ENCODE data around the gene SPPL3.

SPPL3 gene

DNA sequence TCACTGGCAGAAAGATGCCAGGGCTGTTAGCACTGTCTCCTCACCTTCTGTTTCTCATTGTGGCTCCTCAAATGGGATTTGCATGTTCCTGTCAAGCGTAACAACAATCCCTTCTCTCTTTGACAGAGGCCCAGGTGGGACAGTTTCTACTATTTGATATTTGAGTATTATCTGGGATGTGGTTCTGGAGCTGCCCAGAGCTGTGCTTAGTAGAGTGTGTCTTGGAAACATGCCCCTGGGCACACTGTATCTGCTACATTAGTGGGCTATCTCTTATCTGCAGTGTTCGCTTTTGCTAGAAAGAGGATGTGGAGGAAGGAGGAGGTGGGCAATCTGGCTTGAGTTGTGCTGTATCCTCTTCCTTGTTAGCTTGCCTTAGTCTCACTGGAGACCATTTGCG lies 182.3 kb downstream of the SPPL3 start:
- TF ChIP-seq TCF12 (IDR thresholded peaks at IDR 0.05; ENCODE audit: low read depth): no peak
- TF ChIP-seq RAD21 (IDR thresholded peaks at IDR 0.05; ENCODE audit: low read depth): no peak
- no peak for TF ChIP-seq ZBTB7A (IDR thresholded peaks at IDR 0.05; ENCODE audit: low read depth)
- no peak for TF ChIP-seq TAF1 (IDR thresholded peaks at IDR 0.05; ENCODE audit: low read depth)
- TF ChIP-seq, protein P1, sequence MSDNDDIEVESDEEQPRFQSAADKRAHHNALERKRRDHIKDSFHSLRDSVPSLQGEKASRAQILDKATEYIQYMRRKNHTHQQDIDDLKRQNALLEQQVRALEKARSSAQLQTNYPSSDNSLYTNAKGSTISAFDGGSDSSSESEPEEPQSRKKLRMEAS (IDR thresholded peaks at IDR 0.05): no peak
- no peak for TF ChIP-seq FOXM1 (IDR thresholded peaks at IDR 0.05; ENCODE audit: borderline replicate concordance, low read depth)
- no peak for TF ChIP-seq CREB1 (IDR thresholded peaks at IDR 0.05; ENCODE audit: low read depth)

DNA sequence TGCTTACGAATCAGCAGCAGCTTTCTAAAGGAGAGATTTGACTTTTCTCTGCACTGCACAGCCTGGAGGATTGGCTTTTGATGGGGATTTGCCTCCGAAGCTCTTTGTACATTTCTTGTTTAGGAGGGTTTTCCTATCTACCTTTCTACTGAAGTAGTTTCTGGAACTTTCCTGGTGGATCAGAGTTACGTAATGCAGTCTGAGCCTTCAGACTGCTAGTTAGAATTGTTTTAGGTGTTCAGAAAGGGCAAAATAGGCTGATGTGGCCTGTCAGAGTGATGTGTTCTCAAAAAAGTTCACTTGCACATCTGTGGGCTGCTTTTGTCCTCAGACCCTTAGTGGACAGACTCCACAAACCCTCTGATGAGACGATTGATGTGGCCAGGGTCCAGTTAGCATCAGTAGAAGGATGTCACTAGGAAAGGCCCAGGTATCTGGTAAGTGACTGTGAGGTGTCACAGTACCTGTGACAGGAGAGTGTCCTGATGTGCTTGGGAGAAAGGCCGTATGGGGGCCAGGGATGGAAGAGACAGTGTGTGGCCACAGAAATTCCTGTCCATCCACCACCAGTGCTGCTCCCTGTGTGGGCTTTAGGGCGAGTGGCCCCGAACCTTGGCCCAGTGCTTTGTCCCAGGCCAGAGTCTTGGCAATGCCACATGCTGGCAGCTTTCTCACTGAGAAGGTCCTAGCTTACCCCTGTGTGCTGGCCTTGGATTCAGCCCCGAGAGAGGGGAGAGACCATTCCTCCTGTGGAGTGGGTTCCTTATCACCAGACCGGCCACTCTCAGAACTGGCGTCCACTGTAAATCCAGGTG lies 183.0 kb downstream of the SPPL3 start:
- TF ChIP-seq FOXM1 (IDR thresholded peaks at IDR 0.05; ENCODE audit: borderline replicate concordance, low read depth): no peak
- no peak for TF ChIP-seq TCF12 (IDR thresholded peaks at IDR 0.05; ENCODE audit: low read depth)
- TF ChIP-seq CEBPB (IDR thresholded peaks at IDR 0.05): no peak
- no peak for TF ChIP-seq TAF1 (IDR thresholded peaks at IDR 0.05; ENCODE audit: low read depth)
- no peak for TF ChIP-seq NFIC (IDR thresholded peaks at IDR 0.05)
- no peak for TF ChIP-seq TEAD4 (IDR thresholded peaks at IDR 0.05)
- no peak for TF ChIP-seq ZBTB7A (IDR thresholded peaks at IDR 0.05; ENCODE audit: low read depth)
- TF ChIP-seq EP300 (IDR thresholded peaks at IDR 0.05; ENCODE audit: borderline replicate concordance): no peak
- no peak for TF ChIP-seq RAD21 (IDR thresholded peaks at IDR 0.05; ENCODE audit: low read depth)

DNA sequence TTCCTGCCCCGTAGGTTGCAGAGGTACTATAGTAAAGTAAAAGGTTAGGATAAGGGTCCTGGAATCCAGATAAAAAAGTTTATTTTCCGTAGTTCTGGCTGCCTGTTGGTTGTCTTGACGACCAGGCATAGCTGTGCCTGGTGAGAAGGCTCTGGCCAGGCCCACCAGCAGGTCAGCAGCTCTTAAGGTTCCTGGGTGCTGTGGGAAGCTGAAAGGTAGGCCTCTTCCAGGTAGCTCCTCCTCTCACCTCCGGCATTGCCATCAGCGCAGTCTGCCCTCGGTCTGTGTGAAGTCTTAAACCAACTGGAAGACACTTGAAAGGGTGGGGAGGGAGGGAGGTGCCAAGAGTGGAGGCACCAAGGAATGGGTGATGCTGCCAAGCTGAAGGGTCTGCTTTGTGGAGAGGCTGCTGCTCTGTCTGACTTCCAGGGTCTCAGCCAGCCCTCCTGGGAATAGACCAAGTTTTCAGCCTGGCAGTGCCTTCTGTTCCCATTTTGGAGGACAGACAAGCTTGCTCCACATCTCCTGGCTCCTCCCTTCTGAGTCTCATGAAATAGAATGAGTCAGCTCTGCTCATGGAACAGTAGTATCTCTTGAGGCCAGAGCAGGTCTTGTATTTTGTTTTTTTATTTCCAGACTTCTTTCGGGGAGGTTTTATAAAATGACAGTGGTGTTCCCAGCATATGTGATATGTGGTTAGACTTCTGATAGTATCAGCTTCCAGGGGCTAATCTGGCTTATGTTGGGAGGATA lies 183.7 kb downstream of the SPPL3 start:
- TF ChIP-seq FOXM1 (IDR thresholded peaks at IDR 0.05; ENCODE audit: borderline replicate concordance, low read depth): no peak
- no peak for TF ChIP-seq NFIC (IDR thresholded peaks at IDR 0.05)
- TF ChIP-seq YY1 (IDR thresholded peaks at IDR 0.05; ENCODE audit: low read depth): no peak

DNA sequence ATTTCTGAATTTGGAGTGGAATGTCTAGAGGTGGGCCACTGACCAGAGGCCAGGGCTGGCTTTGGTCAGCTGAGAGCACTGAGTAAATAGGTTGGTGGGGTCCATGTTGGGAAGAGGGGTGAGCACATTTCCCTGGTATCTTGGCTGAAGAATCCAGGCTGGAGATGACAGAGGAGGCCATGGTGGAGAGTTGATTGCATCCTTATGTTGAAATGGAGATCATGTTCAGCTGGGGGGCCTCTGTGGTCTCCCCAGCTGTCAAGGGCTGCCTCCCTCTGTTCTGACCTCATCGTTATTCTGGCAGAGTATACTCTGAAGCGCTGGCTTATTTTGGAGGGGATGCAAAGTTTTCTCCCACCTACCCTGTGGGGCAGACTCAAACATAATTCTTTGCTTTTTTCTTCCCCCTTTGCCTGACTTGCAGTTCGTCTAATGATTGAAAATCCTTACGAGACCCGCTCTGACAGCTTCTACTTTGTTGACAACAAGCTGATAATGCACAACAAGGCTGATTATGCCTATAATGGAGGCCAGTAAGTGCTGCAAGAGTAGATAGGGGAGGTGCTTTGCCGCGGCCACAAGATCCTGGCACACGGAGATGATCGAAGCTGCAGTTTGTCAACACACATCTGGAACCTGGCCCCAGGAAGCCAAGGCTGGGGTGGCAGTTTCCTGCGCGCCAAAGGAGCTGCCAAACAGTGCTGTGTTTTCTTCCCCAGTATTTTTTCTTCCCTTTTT lies 184.5 kb downstream of the SPPL3 start:
- TF ChIP-seq ZBTB7A (IDR thresholded peaks at IDR 0.05; ENCODE audit: low read depth) (no peak), EGR1 (IDR thresholded peaks at IDR 0.05) (no peak), YY1 (IDR thresholded peaks at IDR 0.05; ENCODE audit: low read depth) (no peak), NFIC (IDR thresholded peaks at IDR 0.05) (no peak), CREB1 (IDR thresholded peaks at IDR 0.05; ENCODE audit: low read depth) (no peak), EP300 (IDR thresholded peaks at IDR 0.05; ENCODE audit: borderline replicate concordance) (no peak), CEBPB (IDR thresholded peaks at IDR 0.05) (no peak), TCF12 (IDR thresholded peaks at IDR 0.05; ENCODE audit: low read depth) (no peak)
- TF ChIP-seq, protein P2, sequence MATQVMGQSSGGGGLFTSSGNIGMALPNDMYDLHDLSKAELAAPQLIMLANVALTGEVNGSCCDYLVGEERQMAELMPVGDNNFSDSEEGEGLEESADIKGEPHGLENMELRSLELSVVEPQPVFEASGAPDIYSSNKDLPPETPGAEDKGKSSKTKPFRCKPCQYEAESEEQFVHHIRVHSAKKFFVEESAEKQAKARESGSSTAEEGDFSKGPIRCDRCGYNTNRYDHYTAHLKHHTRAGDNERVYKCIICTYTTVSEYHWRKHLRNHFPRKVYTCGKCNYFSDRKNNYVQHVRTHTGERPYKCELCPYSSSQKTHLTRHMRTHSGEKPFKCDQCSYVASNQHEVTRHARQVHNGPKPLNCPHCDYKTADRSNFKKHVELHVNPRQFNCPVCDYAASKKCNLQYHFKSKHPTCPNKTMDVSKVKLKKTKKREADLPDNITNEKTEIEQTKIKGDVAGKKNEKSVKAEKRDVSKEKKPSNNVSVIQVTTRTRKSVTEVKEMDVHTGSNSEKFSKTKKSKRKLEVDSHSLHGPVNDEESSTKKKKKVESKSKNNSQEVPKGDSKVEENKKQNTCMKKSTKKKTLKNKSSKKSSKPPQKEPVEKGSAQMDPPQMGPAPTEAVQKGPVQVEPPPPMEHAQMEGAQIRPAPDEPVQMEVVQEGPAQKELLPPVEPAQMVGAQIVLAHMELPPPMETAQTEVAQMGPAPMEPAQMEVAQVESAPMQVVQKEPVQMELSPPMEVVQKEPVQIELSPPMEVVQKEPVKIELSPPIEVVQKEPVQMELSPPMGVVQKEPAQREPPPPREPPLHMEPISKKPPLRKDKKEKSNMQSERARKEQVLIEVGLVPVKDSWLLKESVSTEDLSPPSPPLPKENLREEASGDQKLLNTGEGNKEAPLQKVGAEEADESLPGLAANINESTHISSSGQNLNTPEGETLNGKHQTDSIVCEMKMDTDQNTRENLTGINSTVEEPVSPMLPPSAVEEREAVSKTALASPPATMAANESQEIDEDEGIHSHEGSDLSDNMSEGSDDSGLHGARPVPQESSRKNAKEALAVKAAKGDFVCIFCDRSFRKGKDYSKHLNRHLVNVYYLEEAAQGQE (IDR thresholded peaks at IDR 0.05; ENCODE audit: low read depth): no peak
- TF ChIP-seq, protein P3, sequence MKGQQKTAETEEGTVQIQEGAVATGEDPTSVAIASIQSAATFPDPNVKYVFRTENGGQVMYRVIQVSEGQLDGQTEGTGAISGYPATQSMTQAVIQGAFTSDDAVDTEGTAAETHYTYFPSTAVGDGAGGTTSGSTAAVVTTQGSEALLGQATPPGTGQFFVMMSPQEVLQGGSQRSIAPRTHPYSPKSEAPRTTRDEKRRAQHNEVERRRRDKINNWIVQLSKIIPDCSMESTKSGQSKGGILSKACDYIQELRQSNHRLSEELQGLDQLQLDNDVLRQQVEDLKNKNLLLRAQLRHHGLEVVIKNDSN (IDR thresholded peaks at IDR 0.05): no peak

DNA sequence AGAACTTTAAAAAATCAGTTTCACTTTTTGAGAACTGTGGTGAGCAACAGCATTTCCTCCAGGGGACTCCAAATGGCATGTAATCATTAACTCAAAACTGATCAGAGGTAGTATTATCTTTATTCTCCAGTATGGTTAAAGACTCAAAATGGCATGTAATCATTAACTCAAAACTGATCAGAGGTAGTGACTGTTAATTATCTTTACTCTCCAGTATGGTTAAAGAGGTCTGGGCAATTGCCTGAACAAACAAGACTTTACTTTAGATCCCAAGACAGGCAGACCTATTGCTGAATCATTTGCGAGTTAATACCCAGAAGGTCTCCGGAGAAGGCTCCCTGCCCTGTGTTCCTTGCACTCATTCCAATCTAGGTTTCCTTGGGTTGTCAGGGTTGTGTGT lies 185.1 kb downstream of the SPPL3 start:
- TF ChIP-seq, protein P3 (IDR thresholded peaks at IDR 0.05): no peak

DNA sequence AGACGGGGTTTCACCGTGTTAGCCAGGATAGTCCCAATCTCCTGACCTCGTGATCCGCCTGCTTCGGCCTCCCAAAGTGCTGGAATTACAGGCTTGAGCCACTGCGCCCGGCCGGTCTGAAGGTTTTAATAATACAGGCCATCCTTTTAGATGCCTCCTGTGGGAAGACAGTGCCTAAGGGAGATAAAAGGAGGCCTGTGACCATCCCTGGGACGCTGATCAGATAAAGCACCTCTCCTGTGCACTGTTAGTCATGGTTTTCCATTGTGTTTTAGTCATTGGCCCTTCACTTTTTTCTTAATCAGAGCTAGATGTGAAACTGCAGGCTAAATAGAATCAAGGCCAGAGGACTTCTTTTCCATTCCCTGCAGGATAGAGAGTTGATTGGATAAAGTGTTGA lies 186.1 kb downstream of the SPPL3 start:
- TF ChIP-seq TCF12 (IDR thresholded peaks at IDR 0.05; ENCODE audit: low read depth): no peak
- no peak for TF ChIP-seq CREB1 (IDR thresholded peaks at IDR 0.05; ENCODE audit: low read depth)
- TF ChIP-seq, protein P1 (IDR thresholded peaks at IDR 0.05): no peak
- no peak for TF ChIP-seq YY1 (IDR thresholded peaks at IDR 0.05; ENCODE audit: low read depth)
- TF ChIP-seq, protein P3 (IDR thresholded peaks at IDR 0.05): no peak

DNA sequence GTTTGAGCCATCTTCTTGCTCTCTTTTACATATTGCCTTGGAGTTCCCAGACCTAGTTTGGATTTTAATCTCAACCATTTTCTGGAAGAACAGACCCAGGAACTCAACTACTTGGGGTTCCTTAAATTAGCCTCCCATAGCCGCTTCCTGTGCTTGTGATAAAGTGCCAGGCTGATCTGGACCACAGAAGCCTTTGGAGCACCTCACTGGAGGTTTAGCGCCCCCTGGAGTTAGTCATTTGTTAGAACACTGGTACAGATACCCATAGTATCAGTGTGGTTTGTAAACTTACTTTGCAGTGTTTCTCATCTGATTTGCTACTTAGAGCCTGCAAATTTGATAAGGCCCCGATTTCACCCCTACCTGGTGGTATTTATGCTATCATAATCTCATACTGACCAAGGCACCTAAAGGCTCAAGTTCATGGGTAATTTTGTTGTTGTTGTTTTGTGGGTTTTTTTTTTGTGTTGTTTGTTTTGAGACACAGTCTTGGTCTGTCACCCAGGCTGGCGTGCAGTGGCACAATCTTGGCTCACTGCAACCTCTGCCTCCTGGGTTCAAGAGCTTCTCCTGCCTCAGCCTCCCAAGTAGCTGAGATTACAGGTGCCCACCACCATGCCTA lies 190.2 kb downstream of the SPPL3 start:
- TF ChIP-seq TAF1 (IDR thresholded peaks at IDR 0.05; ENCODE audit: low read depth) (no peak), RAD21 (IDR thresholded peaks at IDR 0.05; ENCODE audit: low read depth) (peak; percentile 72), EP300 (IDR thresholded peaks at IDR 0.05; ENCODE audit: borderline replicate concordance) (no peak), TEAD4 (IDR thresholded peaks at IDR 0.05) (no peak)
- TF ChIP-seq, protein P2 (IDR thresholded peaks at IDR 0.05; ENCODE audit: low read depth): no peak
